Sigmoid colon (tissue), 4 donors: Measurements from ENCODE around the gene CES5A.

Source experiments
- POLR2A ChIP-seq, 2 donors: fragments of 450-650 bp; IDR thresholded peaks; one replicate each; pipeline ENCODE4 v1.6.1; 2016; ENCODE audit warnings: antibody characterized with exemption in 2 of 2, mild to moderate bottlenecking in 2 of 2, moderate library complexity in 2 of 2
- POLR2AphosphoS5 ChIP-seq, 4 donors: sonication (generic); formaldehyde crosslinking; IDR thresholded peaks; one replicate each; pipeline ENCODE4 v1.6.1; 2017; ENCODE audit warnings: antibody characterized with exemption in 4 of 4
- TF ChIP-seq, protein P1 (sequence below), 4 experiments: fragments of 450-650 bp in 3 of 4; fragments of 200-600 bp in 1 of 4; IDR thresholded peaks; one replicate each; pipeline ENCODE4 v1.5.1; 2016 to 2019; ENCODE audit warnings: antibody characterized with exemption in 4 of 4, mild to moderate bottlenecking in 3 of 4, moderate library complexity in 2 of 4

DNA sequence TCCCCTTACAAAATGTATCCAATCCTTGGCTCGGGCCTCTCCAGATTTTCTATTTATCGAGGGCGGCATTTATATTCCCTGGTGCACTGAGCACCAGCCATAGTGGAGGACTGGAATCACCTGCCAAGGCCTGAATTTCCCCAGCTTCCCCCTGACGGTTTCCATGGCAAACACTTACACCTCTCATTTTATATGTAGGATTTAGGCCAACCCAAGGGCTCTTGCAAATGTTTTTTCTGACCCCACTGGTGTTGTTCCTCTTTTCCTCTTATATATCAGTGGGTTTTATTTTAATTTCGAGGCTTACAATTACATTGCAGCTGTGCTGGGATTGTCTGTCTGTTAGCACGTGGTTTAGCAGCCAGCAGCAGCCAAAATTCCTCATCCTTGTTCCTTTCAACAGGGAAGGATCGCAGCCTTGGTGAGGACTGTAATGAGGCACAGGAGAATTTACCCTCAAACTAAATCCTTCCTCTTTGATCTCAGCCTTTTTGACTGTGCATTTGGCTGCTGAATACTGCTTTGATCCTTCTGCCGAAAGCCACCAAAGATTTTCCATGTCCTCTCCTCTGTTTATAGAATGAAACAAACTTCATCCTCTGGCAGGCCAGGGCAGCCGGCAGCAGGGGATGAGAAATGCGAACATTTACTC, 26.5 kb upstream of the CES5A start:
- TF ChIP-seq, protein P1, sequence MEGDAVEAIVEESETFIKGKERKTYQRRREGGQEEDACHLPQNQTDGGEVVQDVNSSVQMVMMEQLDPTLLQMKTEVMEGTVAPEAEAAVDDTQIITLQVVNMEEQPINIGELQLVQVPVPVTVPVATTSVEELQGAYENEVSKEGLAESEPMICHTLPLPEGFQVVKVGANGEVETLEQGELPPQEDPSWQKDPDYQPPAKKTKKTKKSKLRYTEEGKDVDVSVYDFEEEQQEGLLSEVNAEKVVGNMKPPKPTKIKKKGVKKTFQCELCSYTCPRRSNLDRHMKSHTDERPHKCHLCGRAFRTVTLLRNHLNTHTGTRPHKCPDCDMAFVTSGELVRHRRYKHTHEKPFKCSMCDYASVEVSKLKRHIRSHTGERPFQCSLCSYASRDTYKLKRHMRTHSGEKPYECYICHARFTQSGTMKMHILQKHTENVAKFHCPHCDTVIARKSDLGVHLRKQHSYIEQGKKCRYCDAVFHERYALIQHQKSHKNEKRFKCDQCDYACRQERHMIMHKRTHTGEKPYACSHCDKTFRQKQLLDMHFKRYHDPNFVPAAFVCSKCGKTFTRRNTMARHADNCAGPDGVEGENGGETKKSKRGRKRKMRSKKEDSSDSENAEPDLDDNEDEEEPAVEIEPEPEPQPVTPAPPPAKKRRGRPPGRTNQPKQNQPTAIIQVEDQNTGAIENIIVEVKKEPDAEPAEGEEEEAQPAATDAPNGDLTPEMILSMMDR (IDR thresholded peaks at IDR 0.05): no peak
- no peak for TF ChIP-seq POLR2AphosphoS5 (IDR thresholded peaks at IDR 0.05)
- TF ChIP-seq POLR2A (IDR thresholded peaks at IDR 0.05): no peak
